D721Med (cell line): ENCODE measurements around the gene SLC9A5.

Source experiments
- DNase-seq: peaks from one replicate; pipeline ENCODE4 v3.0.0; 2011; ENCODE audit warnings: low spot score; ENCODE audit not compliant: insufficient read length
- FAIRE-seq: peaks from 2 replicates; lab custom pipeline; 2011; peaks lifted over from hg19 to GRCh38; lab: Jason Lieb, UNC
- TF ChIP-seq, protein P1 (sequence below): IDR thresholded peaks from 2 replicates; pipeline ENCODE4 v1.5.1; 2012; ENCODE audit warnings: mild to moderate bottlenecking, control low read depth; ENCODE audit not compliant: insufficient read depth; ENCODE audit errors: missing control alignments

Gene SLC9A5

DNA sequence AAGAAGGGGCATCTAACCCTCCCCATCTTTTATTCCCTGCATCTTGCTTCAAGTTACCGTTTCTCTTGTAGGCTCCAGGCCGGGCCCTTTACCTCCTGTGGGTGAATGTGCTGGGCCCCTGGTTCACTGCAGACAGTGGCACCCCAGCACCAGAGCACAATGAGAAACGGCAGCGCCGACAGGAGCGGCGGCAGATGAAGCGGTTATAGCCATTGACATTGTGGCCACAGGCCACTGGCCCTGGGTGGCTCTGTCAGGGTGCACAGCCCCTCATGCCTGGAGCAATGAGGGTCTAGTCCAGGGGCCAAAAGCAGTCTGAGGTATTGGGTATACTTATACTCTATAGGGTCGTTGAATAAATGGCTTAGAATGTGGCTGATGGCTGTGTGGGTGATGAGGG lies 19.9 kb upstream of the SLC9A5 start:
- TF ChIP-seq, protein P1, sequence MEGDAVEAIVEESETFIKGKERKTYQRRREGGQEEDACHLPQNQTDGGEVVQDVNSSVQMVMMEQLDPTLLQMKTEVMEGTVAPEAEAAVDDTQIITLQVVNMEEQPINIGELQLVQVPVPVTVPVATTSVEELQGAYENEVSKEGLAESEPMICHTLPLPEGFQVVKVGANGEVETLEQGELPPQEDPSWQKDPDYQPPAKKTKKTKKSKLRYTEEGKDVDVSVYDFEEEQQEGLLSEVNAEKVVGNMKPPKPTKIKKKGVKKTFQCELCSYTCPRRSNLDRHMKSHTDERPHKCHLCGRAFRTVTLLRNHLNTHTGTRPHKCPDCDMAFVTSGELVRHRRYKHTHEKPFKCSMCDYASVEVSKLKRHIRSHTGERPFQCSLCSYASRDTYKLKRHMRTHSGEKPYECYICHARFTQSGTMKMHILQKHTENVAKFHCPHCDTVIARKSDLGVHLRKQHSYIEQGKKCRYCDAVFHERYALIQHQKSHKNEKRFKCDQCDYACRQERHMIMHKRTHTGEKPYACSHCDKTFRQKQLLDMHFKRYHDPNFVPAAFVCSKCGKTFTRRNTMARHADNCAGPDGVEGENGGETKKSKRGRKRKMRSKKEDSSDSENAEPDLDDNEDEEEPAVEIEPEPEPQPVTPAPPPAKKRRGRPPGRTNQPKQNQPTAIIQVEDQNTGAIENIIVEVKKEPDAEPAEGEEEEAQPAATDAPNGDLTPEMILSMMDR: no peak

DNA sequence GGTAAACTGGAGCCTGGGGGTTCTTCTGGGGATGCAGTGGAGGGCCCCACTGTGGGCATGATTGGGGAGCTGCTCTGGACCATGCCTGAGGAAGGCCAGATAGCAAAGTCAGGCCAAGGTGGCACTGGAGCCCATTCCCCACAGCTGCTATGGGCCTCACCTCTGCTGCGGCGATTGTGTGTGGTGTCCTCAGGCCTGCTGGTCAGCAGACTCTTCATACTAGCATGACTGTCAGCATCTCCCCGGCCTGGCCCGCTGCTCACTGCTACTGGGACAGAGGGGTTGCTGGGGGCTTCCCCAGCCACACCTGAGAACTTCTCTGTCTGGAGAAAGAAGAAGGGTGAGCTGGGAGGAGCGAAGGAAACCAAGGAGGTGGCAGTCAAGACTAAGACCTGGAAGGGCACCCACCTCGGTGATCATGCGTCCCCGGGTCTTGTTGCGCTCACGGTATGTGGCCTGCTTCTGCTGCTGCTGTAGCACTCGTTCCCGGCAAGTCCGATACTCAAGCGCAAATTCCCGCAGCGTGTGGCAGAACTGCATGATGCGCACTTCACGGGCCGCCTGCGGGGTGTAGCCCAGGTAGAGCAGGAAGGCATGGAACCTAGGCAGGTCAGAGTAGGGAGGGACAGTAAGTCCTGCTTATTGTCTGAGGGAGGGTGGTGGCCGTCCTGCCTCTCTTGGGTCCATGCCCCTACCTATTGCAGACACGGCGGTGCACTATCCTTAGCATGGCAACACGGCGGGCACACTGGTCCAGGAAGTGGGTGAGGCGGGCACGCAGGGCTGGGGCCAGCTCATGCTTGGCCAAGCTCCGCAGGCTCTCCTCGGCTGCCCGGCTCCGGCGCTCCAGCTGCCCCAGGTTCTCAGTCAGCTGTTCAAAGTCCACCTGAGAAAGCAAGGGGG lies 18.6 kb upstream of the SLC9A5 start:
- DNase-seq: no peak
- FAIRE-seq: no peak
- TF ChIP-seq, protein P1: no peak

More for the DNA sequence above, 19.9 kb upstream of the SLC9A5 start:
- FAIRE-seq: no peak
- DNase-seq: no peak

DNA sequence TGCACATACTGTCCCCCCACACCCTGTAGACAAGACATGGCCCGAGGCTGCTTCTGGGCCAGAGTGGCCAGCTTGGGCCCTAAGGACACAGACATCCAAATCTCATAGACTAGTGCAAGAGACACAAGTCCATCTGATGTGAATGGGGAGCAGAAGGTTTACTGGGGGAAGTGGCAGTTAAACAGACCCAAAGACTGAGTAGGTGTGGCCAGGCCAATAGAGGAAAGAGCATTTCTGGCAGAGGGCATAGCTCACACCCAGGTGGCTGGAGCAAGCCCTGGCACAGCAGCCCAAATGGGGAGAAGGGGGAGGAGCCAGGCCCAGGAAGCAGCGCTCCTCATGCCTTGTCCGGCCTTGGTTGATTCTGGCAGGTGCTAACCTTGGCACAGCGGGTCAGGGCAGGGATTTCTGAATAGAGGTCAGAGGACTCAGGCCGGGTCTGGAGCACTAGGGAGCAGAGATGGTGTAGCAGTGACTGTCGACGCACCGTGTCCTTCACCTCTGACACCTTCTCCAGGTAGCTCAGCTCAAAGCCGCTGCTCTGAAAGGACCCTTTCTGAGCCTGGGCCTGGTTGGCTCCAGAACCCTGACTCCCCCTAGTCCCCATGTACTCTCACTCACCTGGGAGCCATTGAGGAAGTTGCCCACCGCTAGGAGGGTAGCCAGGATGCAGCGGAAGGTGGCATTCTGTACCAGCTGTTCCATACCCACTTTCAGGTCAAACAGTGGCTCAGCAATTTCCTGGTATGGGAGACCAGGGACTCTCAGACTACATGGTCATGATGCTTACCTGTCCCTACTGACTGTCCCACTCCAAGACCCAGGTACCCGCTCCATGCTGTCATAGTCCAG lies 17.7 kb upstream of the SLC9A5 start:
- FAIRE-seq (no peak), DNase-seq (no peak)
- TF ChIP-seq, protein P1: no peak

DNA sequence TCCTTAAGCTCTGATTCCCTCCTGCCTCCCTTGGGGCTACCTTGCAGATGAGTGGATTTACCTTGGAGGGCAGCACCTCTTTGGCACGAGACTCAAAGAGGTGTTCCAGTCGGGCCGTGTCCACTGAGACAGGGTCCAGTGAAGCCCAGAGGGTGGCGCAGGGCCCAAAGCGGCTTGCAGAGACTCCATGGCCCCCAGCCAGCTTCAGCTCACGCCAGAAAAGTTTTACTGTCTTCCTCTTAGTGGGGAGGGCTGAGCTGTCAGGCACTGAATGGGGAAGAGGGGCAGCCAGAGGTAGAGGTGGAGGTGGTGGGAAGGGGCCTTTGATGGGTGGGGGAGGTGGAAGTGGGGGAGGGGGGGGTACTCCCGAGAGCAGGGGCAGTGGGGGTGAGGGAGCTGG lies 15.2 kb upstream of the SLC9A5 start:
- DNase-seq: no peak
- FAIRE-seq: no peak
- TF ChIP-seq, protein P1: no peak

DNA sequence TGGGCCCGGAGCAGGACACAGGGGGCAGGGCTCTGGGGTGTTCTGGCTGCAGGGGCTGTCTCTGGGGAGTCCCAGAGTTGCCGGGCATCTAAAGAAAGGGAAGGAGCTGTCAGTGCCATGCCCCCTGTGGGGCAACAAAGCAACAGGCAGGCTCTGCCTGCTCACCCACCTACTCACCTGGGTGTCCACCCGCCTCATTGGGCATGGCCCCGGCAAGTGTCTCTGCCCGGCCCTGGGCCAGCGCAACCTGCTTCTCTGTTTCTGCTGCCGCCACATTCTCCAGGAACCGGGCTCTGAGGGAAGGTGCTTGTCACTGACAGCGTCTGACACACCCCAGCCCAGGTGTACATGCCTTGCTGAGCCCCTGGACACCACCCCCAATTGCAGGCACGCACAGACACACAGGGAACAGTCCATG lies 14.6 kb upstream of the SLC9A5 start:
- no peak for DNase-seq
- TF ChIP-seq, protein P1: no peak
- FAIRE-seq: no peak

DNA sequence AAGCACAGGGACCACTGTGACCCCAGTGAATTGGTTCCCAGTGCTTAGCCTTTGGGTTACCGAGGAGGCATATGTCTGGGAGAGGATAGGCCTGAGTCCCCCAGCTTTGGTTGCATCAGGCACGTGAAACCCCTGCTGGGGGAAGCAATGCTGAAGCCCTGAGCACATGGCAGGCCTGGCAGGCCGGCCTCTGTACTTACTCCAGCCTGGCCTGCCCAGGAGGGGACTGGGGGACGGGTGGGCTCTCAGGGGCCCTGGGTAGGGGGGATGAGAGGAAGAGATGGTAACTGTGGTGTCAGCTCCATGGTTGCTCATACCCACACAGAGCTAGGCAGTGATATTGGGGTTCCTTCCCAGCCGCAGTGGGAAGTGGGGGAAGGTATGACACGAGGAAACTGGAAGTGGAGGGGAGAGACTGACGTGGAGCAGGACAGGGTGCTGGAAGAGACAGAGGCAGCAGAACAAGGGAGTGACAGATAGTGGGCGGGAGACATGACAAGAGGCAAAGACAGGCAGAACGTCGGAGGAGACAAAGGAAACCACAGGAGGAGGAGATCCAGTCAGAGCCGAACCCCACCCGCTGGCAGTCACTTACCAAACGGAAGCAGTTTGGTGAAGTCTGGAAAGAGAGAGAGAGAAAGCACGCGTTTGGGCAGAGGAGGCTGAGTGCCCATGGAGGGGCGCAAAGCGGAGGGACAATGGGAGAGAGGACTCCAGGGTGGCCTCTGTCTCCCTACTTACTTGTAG lies 12.8 kb upstream of the SLC9A5 start:
- DNase-seq: no peak
- no peak for FAIRE-seq

More for the DNA sequence above, 12.8 kb upstream of the SLC9A5 start:
- TF ChIP-seq, protein P1: no peak
